Coronary artery (tissue), 2 donors: ENCODE measurements around the gene ADGRL1.
"Not testable (repeated sequence)": the region's sequence is repeated elsewhere in the genome, so short reads cannot be mapped to it uniquely, and the experiment has no call there.

Experiments used
- DNase-seq: peaks from one replicate; pipeline ENCODE4 v3.0.0-alpha.2; 2017; ENCODE audit warnings: low spot score
- H3K27ac ChIP-seq, 2 donors: fragments of 200-600 bp; sonication (generic); one replicate each; pipeline ENCODE4 v1.5.1; 2016 to 2019
- H3K4me3 ChIP-seq: fragments of 200-600 bp; sonication (generic); 2 replicates; pipeline ENCODE4 v1.5.1; 2016; ENCODE audit warnings: mild to moderate bottlenecking, moderate library complexity
- TF ChIP-seq, protein P1 (sequence below): fragments of 200-600 bp; sonication (generic); IDR thresholded peaks from one replicate; pipeline ENCODE4 v1.5.1; 2019; ENCODE audit warnings: antibody characterized with exemption

Gene ADGRL1

DNA sequence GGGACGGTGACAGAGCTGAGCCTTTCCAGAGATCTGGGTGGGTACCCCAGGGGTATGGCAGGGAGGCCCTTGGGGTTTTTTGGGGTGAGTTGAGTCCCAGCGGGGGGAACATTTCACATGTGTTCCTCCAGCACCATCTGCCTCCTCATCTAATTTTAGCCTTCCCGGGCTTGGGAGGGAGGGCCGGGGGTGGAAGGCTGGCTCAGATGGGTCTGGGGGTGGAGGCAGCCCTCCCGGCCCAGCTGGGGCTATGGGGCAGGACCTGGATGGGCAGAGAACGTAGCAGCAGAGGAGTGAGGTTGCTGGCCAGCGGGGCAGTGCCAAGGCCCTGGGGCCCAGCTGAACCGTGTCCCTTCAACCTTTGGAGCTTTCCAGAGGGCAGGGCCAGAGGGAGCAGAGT is 23.5 kb downstream of the ADGRL1 start:
- no peak overlapping the region for H3K4me3 ChIP-seq
- no peak overlapping the region for H3K27ac ChIP-seq
- TF ChIP-seq, protein P1, sequence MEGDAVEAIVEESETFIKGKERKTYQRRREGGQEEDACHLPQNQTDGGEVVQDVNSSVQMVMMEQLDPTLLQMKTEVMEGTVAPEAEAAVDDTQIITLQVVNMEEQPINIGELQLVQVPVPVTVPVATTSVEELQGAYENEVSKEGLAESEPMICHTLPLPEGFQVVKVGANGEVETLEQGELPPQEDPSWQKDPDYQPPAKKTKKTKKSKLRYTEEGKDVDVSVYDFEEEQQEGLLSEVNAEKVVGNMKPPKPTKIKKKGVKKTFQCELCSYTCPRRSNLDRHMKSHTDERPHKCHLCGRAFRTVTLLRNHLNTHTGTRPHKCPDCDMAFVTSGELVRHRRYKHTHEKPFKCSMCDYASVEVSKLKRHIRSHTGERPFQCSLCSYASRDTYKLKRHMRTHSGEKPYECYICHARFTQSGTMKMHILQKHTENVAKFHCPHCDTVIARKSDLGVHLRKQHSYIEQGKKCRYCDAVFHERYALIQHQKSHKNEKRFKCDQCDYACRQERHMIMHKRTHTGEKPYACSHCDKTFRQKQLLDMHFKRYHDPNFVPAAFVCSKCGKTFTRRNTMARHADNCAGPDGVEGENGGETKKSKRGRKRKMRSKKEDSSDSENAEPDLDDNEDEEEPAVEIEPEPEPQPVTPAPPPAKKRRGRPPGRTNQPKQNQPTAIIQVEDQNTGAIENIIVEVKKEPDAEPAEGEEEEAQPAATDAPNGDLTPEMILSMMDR, result no peak
- no peak for DNase-seq

DNA sequence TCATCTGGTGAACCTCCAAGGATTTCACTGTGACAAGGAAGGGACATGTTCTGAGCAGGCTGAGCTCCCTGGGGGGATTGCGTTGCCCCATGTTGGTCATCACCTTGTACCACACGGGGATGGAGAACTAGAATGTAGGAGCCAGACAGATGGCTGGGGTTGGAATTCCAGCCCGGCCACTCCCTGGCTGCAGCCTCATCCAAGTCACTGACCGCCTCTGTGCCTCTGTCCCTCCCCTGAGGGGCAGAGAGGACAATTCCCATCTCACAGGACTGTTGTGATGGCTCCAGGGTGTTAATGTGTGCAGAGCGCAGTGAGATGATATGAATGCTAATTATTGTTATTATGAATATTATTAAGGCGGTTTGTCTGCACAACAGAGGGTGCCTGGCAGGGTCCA is 24.1 kb downstream of the ADGRL1 start:
- H3K27ac ChIP-seq, result no peak overlapping the region
- DNase-seq, result no peak
- H3K4me3 ChIP-seq, result no peak overlapping the region
- TF ChIP-seq, protein P1, result no peak

DNA sequence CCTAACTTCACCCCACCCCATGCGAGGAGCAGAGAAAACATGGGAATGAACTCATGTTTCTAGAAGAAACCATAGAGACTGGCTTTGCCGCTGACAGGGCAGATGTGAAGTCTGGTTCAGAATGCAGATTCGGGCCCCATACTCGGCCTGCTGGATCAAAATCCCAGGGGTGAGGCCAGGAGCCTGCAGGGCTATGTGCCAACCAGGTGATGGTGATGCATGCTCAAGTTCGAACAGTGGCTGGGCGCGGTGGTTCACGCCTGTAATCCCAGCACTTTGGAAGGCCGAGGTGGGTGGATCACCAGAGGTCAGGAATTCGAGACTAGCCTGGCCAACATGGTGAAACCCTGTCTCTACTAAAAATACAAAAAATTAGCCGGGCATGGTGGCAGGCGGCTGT is 24.8 kb downstream of the ADGRL1 start:
- not testable (repeated sequence) for H3K27ac ChIP-seq, DNase-seq, H3K4me3 ChIP-seq

DNA sequence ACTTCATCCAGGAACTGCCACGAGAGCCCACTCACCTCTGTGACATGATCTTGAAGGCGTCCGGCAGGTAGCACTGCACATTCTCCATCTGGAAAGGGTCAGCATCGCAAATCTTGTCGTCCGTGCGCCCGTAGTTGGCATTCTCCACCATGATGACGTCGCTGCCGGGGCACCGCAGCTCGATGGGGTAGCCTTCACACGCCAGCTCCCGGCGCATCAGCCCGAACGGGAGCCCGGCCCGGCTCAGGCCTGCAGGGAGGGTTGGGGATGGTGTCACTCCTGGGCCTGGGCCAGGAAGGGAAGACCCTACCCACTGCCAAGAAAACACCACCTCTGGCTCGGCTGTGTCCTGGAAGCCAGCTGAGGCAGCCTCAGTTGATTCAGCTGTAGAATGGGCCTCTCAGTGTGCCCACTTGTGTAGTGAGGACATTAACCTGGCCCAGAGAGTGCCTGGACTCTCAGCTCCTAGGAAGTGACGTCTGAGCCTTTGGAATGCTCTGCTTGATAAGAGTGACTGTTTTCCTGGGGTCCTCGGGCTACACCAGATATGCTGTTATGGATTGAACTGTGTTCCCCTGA is 28.4 kb downstream of the ADGRL1 start:
- H3K4me3 ChIP-seq, result no peak overlapping the region
- no peak overlapping the region for H3K27ac ChIP-seq
- TF ChIP-seq, protein P1, result no peak
- no peak for DNase-seq

DNA sequence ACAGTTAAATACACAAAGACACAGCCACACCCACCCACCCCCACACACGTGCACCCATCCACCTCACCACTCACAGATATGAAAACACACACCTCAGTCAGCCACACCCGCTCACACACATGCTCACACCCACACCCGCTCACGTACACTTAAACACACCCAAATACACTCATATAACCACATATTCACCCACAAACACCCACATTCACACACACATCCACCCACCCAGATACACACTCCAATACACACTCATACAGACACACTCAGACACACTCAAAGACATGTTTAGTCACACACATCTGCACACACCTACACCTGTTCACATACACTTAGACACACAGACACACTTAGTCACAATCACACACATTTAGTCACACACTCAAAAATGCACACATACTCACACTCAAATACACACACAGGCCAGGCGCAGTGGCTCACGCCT is 30.6 kb downstream of the ADGRL1 start:
- TF ChIP-seq, protein P1, result no peak
- no peak overlapping the region for H3K27ac ChIP-seq
- H3K4me3 ChIP-seq, result no peak overlapping the region
- no peak for DNase-seq

DNA sequence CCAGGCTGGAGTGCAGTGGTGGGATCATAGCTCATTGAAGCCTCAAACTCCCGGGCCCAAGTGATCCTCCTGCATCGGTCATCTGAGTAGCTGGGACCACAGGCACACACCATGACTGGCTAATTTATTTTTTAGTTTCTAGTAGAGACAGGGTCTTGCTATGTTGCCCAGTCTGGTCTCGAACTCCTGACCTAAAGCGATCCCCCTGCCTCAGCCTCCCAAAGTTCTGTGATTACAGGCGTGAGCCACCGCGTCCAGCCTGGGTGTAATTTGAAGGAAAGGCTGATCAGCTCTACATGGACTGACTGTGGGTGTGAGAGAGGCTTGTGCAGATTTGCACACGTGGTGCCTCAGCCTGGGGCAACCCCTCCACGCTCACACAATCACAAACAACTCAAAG is 31.1 kb downstream of the ADGRL1 start:
- TF ChIP-seq, protein P1, result no peak
- no peak overlapping the region for H3K4me3 ChIP-seq
- no peak for DNase-seq
- no peak overlapping the region for H3K27ac ChIP-seq

DNA sequence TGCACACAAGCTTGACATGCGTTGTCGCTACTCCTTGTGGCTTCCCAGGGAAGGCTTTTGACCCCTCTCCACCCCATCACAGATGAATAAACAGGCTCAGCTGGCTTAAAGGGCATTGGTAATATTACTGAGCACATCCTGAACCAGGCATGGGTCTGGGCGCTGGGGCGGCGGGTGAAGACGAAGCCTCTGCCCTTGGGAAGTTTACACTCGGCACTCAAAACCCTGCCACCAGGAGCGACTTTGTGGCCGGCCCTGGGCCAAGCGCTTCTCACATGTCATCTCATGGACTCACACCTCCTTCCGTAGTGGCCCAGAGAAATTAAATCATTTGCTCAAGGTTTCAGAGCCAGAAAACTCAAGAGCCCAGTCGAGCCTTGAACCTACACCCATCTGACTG is 37.0 kb downstream of the ADGRL1 start:
- TF ChIP-seq, protein P1, result no peak
- Histone ChIP-seq H3K4me3 (no peak overlapping the region), H3K27ac (no peak overlapping the region)
- no peak for DNase-seq
